Lung (tissue), 12 donors: ENCODE data around the gene LRIG1. TPM values are rescaled to one million over a fixed set of nuclear protein-coding genes. Genes with fewer than 3 reads are reported as not detected.

ENCODE experiments used
- ATAC-seq: fragments of 200-7000 bp; cut with Tn5 transposase; one replicate; pipeline ENCODE4 v1.9.1; 2020; ENCODE audit warnings: moderate number of reproducible peaks; ENCODE audit not compliant: insufficient read depth, low FRiP score
- DNase-seq, 3 donors: peaks; one replicate each; pipeline ENCODE4 v3.0.0-alpha.2; 2013 to 2017
- H3K27ac ChIP-seq, 2 donors: one replicate each; pipeline ENCODE4 v1.5.1; 2013; ENCODE audit warnings: mild to moderate bottlenecking in 2 of 2, moderate library complexity in 2 of 2, control low read depth in 1 of 2, inconsistent platforms in 1 of 2, low read depth in 1 of 2, low read length in 1 of 2
- H3K27me3 ChIP-seq, 3 donors: one replicate each; pipeline ENCODE4 v1.5.1; 2013; ENCODE audit warnings: low read length in 2 of 3; ENCODE audit not compliant: control insufficient read depth in 3 of 3, insufficient read depth in 3 of 3
- H3K36me3 ChIP-seq, 4 donors: one replicate each; pipeline ENCODE4 v1.5.1; 2013; ENCODE audit warnings: low read length in 4 of 4, mild to moderate bottlenecking in 1 of 4, moderate library complexity in 1 of 4; ENCODE audit not compliant: control insufficient read depth in 4 of 4, insufficient read depth in 4 of 4
- H3K4me1 ChIP-seq, 5 donors: one replicate each; pipeline ENCODE4 v1.5.1; 2013; ENCODE audit warnings: low read length in 5 of 5, mild to moderate bottlenecking in 2 of 5, moderate library complexity in 1 of 5; ENCODE audit not compliant: control insufficient read depth in 5 of 5, insufficient read depth in 5 of 5
- H3K4me3 ChIP-seq: one replicate; pipeline ENCODE4 v1.5.1; 2013; ENCODE audit warnings: mild to moderate bottlenecking, control low read depth, moderate library complexity
- H3K9ac ChIP-seq, 2 donors: one replicate each; pipeline ENCODE4 v1.5.1; 2013; ENCODE audit warnings: low read length in 2 of 2, control low read depth in 1 of 2; ENCODE audit not compliant: insufficient read depth in 1 of 2
- H3K9me3 ChIP-seq, 4 donors: one replicate each; pipeline ENCODE4 v1.5.1; 2013; ENCODE audit warnings: low read length in 3 of 4, mild to moderate bottlenecking in 1 of 4, moderate library complexity in 1 of 4; ENCODE audit not compliant: control insufficient read depth in 4 of 4, insufficient read depth in 3 of 4
- WGBS, 2 donors: extraction: QIAGEN DNeasy Blood & Tissue Kit; methylation state at CpG; one replicate each; pipeline ENCODE4 v1.1.7; 2013; 5-methylcytosine and 5-hydroxymethylcytosine counted together
- polyA plus RNA-seq, 2 donors: library from polyadenylated mRNA; stranded (reverse); fragments of 200-250 nt; gene quantifications; one replicate each; pipeline ENCODE4 v1.2.1, GENCODE V29; 2013
- total RNA-seq, 2 donors: library from RNA; depleted of rRNA in 1 of 2; stranded (reverse); fragments of >200 nt in 1 of 2; gene quantifications; one replicate each; pipeline ENCODE4 v1.2.1, GENCODE V29; 2014 to 2021
- TF ChIP-seq, protein P1 (sequence below): IDR thresholded peaks from 2 replicates; pipeline ENCODE4 v1.5.1; 2012; ENCODE audit warnings: mild to moderate bottlenecking; ENCODE audit errors: control extremely low read depth, extremely low read depth
- donor health status: control.
- donor health status: control.
- donor health status: Bipolar disorder and iron deficiency.
- donor health status: healthy.
- donor health status: DM: yes; HTN: yes; CAD: no.

Gene LRIG1
- total and polyA plus RNA-seq, 4 donors, result 21.9 to 97.4 (median 42.2) TPM

DNA sequence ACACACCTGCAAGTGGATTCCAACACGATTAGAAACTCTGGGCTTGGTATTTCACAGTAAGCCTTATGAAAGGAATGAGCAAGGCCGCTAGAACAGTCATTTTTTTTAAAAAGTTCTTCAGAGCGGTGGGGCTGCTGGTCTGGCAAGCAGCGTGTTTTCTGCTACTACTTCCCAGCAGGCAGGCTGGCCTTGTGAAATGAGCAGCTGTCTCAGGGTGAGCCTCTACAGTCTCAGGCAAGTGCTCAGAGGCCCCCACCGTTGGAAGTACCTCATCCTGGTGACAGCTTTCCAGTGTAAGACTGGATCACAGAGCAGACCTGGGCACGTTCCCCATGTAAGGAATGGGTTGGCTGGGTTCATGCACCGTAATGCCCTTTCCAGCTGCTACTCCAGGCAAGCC lies 119.2 kb downstream of the LRIG1 start:
- peaks cover 33 to 66% (median 56%) of the 10 kb centered on the region in 4 donors for H3K36me3 ChIP-seq
- H3K9ac ChIP-seq, result no peak overlapping the region
- no peak overlapping the region for H3K4me3 ChIP-seq
- H3K27ac ChIP-seq, result no peak overlapping the region
- no peaks in the 10 kb centered on the region for H3K9me3 ChIP-seq
- TF ChIP-seq, protein P1, sequence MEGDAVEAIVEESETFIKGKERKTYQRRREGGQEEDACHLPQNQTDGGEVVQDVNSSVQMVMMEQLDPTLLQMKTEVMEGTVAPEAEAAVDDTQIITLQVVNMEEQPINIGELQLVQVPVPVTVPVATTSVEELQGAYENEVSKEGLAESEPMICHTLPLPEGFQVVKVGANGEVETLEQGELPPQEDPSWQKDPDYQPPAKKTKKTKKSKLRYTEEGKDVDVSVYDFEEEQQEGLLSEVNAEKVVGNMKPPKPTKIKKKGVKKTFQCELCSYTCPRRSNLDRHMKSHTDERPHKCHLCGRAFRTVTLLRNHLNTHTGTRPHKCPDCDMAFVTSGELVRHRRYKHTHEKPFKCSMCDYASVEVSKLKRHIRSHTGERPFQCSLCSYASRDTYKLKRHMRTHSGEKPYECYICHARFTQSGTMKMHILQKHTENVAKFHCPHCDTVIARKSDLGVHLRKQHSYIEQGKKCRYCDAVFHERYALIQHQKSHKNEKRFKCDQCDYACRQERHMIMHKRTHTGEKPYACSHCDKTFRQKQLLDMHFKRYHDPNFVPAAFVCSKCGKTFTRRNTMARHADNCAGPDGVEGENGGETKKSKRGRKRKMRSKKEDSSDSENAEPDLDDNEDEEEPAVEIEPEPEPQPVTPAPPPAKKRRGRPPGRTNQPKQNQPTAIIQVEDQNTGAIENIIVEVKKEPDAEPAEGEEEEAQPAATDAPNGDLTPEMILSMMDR, result no peak
- DNase-seq (no peak), ATAC-seq (no peak)
- H3K4me1 ChIP-seq, result peaks cover 0 to 3% (median 0%) of the 10 kb centered on the region in 5 donors
- 85 to 98% methylated on average over 7 of the region's 7 CpGs for WGBS, 2 donors
- no peaks in the 10 kb centered on the region for H3K27me3 ChIP-seq

DNA sequence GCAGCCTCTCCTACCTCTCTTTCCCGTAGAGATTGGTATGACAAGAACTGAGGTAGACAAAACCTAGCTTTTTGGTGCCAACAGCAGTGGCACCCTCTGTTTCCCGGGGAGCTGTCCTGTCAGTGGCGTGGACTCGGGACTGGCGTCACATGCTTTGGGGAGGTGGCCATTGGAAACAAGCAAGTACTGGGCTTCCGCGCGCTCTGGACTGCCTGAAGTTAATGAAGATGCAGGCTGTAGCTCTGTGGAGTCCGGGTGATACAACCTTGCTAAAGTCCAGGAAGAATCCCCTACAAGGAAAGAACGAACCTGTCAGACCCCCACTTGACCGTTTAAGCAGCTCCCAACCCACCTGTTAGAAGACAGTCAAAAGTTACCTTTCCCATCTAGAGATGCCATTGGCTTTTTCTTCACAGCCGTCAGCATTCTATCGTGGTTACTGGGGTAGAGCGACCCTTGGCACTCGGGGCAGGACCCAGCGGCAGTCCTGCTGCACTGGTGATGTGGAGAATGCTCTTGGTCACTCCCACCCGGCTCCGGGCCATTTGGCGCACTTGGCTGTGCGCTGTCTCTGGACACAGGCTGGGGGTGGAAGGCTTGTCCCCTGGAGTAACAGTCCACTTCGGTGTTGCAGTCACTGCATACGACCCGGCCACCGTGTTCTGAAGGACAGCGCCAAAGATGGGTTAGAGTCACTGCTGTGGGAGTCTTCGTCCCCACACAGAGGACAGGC lies 120.5 kb downstream of the LRIG1 start:
- Histone ChIP-seq H3K4me3 (no peak overlapping the region), H3K9ac (no peak overlapping the region), H3K9me3 (no peaks in the 10 kb centered on the region), H3K27ac (no peak overlapping the region), H3K27me3 (no peaks in the 10 kb centered on the region), H3K36me3 (peaks cover 33 to 59% (median 50%) of the 10 kb centered on the region in 4 donors), H3K4me1 (peaks cover 0 to 3% (median 0%) of the 10 kb centered on the region in 5 donors)
- WGBS, 2 donors, result 96 to 97% methylated on average over 26 of the region's 26 CpGs
- TF ChIP-seq, protein P1, result no peak
- DNase-seq, result no peak
- ATAC-seq, result no peak

DNA sequence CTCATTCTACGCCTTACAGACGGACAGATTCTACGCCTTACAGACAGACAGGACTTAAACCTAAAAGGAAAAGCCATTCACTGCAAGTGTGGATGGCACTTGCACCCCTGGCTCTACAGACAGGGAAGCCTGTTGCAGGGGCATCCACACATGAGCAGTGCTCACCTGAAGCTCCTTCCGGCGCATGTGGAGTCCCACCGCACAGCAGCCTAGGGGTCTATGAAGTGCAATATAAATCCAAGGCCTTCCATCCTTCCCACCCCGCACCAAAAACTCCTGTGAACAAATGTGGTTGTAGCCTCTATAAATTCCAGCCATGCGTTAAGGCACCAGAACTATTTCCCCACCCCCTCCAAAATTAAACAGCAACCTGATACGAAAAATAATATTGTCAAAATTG lies 121.3 kb downstream of the LRIG1 start:
- ATAC-seq, result no peak
- Histone ChIP-seq H3K4me1 (peaks cover 0 to 3% (median 0%) of the 10 kb centered on the region in 5 donors), H3K9ac (no peak overlapping the region), H3K27ac (no peak overlapping the region), H3K4me3 (no peak overlapping the region), H3K36me3 (peaks cover 27 to 53% (median 43%) of the 10 kb centered on the region in 4 donors), H3K27me3 (no peaks in the 10 kb centered on the region), H3K9me3 (no peaks in the 10 kb centered on the region)
- 97 to 98% methylated on average over 9 of the region's 9 CpGs for WGBS, 2 donors
- TF ChIP-seq, protein P1, result no peak
- DNase-seq, result no peak

DNA sequence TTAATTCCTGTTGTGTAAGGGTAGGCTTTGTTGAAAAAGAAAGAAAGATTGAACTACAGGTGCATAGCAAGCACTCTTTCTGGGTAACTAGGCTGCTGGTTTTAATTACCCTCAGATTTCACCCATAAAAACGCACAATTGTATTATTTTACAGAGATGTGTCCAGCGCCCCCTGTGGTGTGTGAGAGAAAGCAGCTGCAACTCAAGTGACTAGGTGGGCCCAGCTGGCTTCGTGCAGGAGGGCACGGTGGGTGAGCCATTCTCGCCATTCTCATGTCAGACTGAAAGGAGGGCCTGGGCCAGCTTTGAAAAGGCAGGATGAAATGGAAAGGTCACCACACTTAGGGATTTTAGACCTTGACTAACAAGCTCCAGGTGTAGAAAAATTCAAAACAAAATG lies 122.6 kb downstream of the LRIG1 start:
- Histone ChIP-seq H3K9ac (no peak overlapping the region), H3K36me3 (peaks cover 21 to 42% (median 33%) of the 10 kb centered on the region in 4 donors), H3K27me3 (no peaks in the 10 kb centered on the region), H3K4me1 (peaks cover 0 to 3% (median 0%) of the 10 kb centered on the region in 5 donors), H3K9me3 (no peaks in the 10 kb centered on the region), H3K27ac (no peak overlapping the region), H3K4me3 (no peak overlapping the region)
- TF ChIP-seq, protein P1, result no peak
- WGBS, 2 donors, result 86 to 88% methylated on average over 5 of the region's 5 CpGs
- ATAC-seq, result no peak
- no peak for DNase-seq
